CD4-positive, alpha-beta T cell (primary cell): ENCODE results near the gene CHP1. TPM values are rescaled to one million over a fixed set of nuclear protein-coding genes. Genes with fewer than 3 reads are reported as not detected.

ENCODE experiments used
- ATAC-seq: fragments of 200-7000 bp; cut with Tn5 transposase; one replicate; pipeline ENCODE4 v1.10.0; 2022; ENCODE audit warnings: mild to moderate bottlenecking; ENCODE audit not compliant: poor library complexity
- CTCF ChIA-PET: fragments of 350-600 bp; sonication (Branson Sonifier 250); formaldehyde crosslinking; loops from one replicate; lab custom pipeline; 2021; ENCODE audit warnings: antibody characterized with exemption, inconsistent platforms; lab: Charles Lee
- POLR2A ChIA-PET: fragments of 350-600 bp; sonication (Branson Sonifier 250); formaldehyde crosslinking; loops from one replicate; lab custom pipeline; 2021; ENCODE audit warnings: antibody characterized with exemption, inconsistent platforms; lab: Charles Lee
- DNase-seq, 14 experiments: peaks; one replicate each; pipeline ENCODE4 v3.0.0-alpha.2; 2013 to 2020; ENCODE audit warnings: mixed read lengths in 2 of 14
- H3K27ac ChIP-seq, 2 donors: one replicate each; pipeline versions ENCODE4 v1.5.1 to v1.7.0; 2013; ENCODE audit warnings: low read length in 2 of 2, low read depth in 1 of 2, mild to moderate bottlenecking in 1 of 2
- H3K27me3 ChIP-seq, 2 experiments: 1 replicate in 1 of 2; 2 replicates in 1 of 2; pipeline versions ENCODE4 v1.6.1 to v1.7.0; 2013; ENCODE audit warnings: low read length in 2 of 2, control low read depth in 1 of 2, mild to moderate bottlenecking in 1 of 2, moderate library complexity in 1 of 2; ENCODE audit not compliant: insufficient read depth in 2 of 2, control insufficient read depth in 1 of 2
- H3K36me3 ChIP-seq: one replicate; pipeline ENCODE4 v1.6.1; 2013; ENCODE audit warnings: low read length, control low read depth; ENCODE audit not compliant: insufficient read depth
- H3K4me1 ChIP-seq: one replicate; pipeline ENCODE4 v1.6.1; 2013; ENCODE audit warnings: low read length, control low read depth; ENCODE audit not compliant: insufficient read depth
- H3K4me3 ChIP-seq: one replicate; pipeline ENCODE4 v1.5.1; 2013; ENCODE audit warnings: mild to moderate bottlenecking, low read length, moderate library complexity
- H3K9me3 ChIP-seq, 2 experiments: 1 replicate in 1 of 2; 2 replicates in 1 of 2; pipeline versions ENCODE4 v1.6.1 to v1.7.0; 2013; ENCODE audit warnings: low read length in 2 of 2, mild to moderate bottlenecking in 2 of 2, control low read depth in 1 of 2, moderate library complexity in 1 of 2; ENCODE audit not compliant: control insufficient read depth in 1 of 2, insufficient read depth in 1 of 2
- H3K27ac Mint-ChIP-seq: one replicate; pipeline ENCODE4 v1.8.0; 2020; ENCODE audit warnings: mixed read lengths
- H3K27me3 Mint-ChIP-seq: one replicate; pipeline ENCODE4 v1.8.0; 2021; ENCODE audit warnings: mixed read lengths
- H3K36me3 Mint-ChIP-seq: one replicate; pipeline ENCODE4 v1.8.0; 2021; ENCODE audit warnings: low read depth, mixed read lengths
- H3K4me1 Mint-ChIP-seq: one replicate; pipeline ENCODE4 v1.8.0; 2021; ENCODE audit warnings: low read depth, mixed read lengths
- H3K4me3 Mint-ChIP-seq: one replicate; pipeline ENCODE4 v1.8.0; 2020; ENCODE audit warnings: mild to moderate bottlenecking, mixed read lengths
- H3K9me3 Mint-ChIP-seq: one replicate; pipeline ENCODE4 v1.8.0; 2020; ENCODE audit warnings: mixed read lengths
- CTCF ChIP-seq: fragments of 200-600 bp; IDR thresholded peaks from one replicate; pipeline ENCODE4 v1.8.0; 2022; ENCODE audit warnings: antibody characterized with exemption, mild to moderate bottlenecking
- intact Hi-C, 2 experiments: fragments of 100-400 bp; cut with DNase I in 1 of 2; cut with micrococcal nuclease in 1 of 2; formaldehyde crosslinking; loops; one replicate each; pipeline versions ENCODE4 v1.15.1 to v1.9.0; 2023 to 2025; cut with DNase I, micrococcal nuclease
- total RNA-seq, 174 experiments: library from RNA in 2 of 174; stranded (reverse) in 2 of 174; gene quantifications; one replicate each; pipeline ENCODE4 v1.2.3 and lab custom pipeline; 2021 to 2026

The CHP1 gene
- total RNA-seq, 2 experiments from 2014 or later = 20.7 to 25.5 TPM

GRCh38 chr15:41262571-41262970 is 31.5 kb downstream of the CHP1 start:
- Mint-ChIP-seq H3K4me3 (no peak overlapping the region), H3K4me1 (no peaks in the 10 kb centered on the region), H3K27me3 (no peaks in the 10 kb centered on the region), H3K9me3 (no peaks in the 10 kb centered on the region), H3K36me3 (peaks cover 59% of the 10 kb centered on the region), H3K27ac (no peak overlapping the region)
- H3K9me3 ChIP-seq = no peaks in the 10 kb centered on the region
- peaks cover 33% of the 10 kb centered on the region for H3K36me3 ChIP-seq
- no peak for DNase-seq
- no peaks in the 10 kb centered on the region for H3K27me3 ChIP-seq
- ATAC-seq = no peak
- H3K4me1 ChIP-seq = no peaks in the 10 kb centered on the region
- CTCF ChIA-PET = interaction anchor here (0.6 kb wide), 1 partner anchor 1807 kb away, joined by 3 read pairs; no protein-coding TSS in a partner anchor
- POLR2A ChIA-PET = no interaction called here
- intact Hi-C loops = no loop called here
- TF ChIP-seq CTCF = no peak
- no peak overlapping the region for H3K4me3 ChIP-seq
- H3K27ac ChIP-seq = no peak overlapping the region

GRCh38 chr15:41263891-41264351 is 32.9 kb downstream of the CHP1 start:
- no peak for TF ChIP-seq CTCF
- ChIA-PET CTCF (no interaction called here), POLR2A (no interaction called here)
- Mint-ChIP-seq H3K9me3 (no peaks in the 10 kb centered on the region), H3K27me3 (no peaks in the 10 kb centered on the region), H3K4me1 (no peaks in the 10 kb centered on the region), H3K27ac (no peak overlapping the region), H3K36me3 (peaks cover 52% of the 10 kb centered on the region), H3K4me3 (no peak overlapping the region)
- intact Hi-C loops = no loop called here
- H3K4me3 ChIP-seq = no peak overlapping the region
- H3K27me3 ChIP-seq = no peaks in the 10 kb centered on the region
- ATAC-seq (no peak), DNase-seq (no peak)
- H3K36me3 ChIP-seq = peaks cover 26% of the 10 kb centered on the region
- H3K27ac ChIP-seq = no peak overlapping the region
- no peaks in the 10 kb centered on the region for H3K9me3 ChIP-seq
- H3K4me1 ChIP-seq = no peaks in the 10 kb centered on the region

GRCh38 chr15:41269887-41270286 is 38.8 kb downstream of the CHP1 start:
- DNase-seq = no peak
- H3K4me3 Mint-ChIP-seq = no peak overlapping the region

More at GRCh38 chr15:41269887-41270286, 38.8 kb downstream of the CHP1 start:
- Histone ChIP-seq H3K4me1 (no peaks in the 10 kb centered on the region), H3K27ac (no peak overlapping the region), H3K36me3 (peaks cover 19% of the 10 kb centered on the region), H3K9me3 (no peaks in the 10 kb centered on the region), H3K27me3 (no peaks in the 10 kb centered on the region), H3K4me3 (no peak overlapping the region)
- POLR2A ChIA-PET = no interaction called here
- no peaks in the 10 kb centered on the region for H3K4me1 Mint-ChIP-seq
- no peak for TF ChIP-seq CTCF
- no peaks in the 10 kb centered on the region for H3K9me3 Mint-ChIP-seq
- intact Hi-C loops = no loop called here
- no peaks in the 10 kb centered on the region for H3K27me3 Mint-ChIP-seq
- no peak overlapping the region for H3K27ac Mint-ChIP-seq
- ATAC-seq = no peak
- CTCF ChIA-PET = no interaction called here
- H3K36me3 Mint-ChIP-seq = peaks cover 49% of the 10 kb centered on the region
